PC-9 (cell line): ENCODE data around the gene ABTB2. TPM values are rescaled to one million over a fixed set of nuclear protein-coding genes. Genes with fewer than 3 reads are reported as not detected.

Experiments used
- BruUV-seq: library from RNA; stranded (reverse); fragments of 400-500 nt; replicated peaks from 2 replicates; lab custom pipeline; 2021; lab: Mats Ljungman, UMichigan
- CTCF ChIA-PET: fragments of 300-600 bp; sonication (Branson Sonifier 250); formaldehyde crosslinking; loops from one replicate; lab custom pipeline; 2022; ENCODE audit warnings: antibody characterized with exemption; lab: Charles Lee
- POLR2A ChIA-PET: fragments of 300-600 bp; sonication (Branson Sonifier 250); formaldehyde crosslinking; loops from one replicate; lab custom pipeline; 2022; ENCODE audit warnings: antibody characterized with exemption; ENCODE audit not compliant: unreplicated experiment; lab: Charles Lee
- DNase-seq, 2 experiments: peaks; one replicate each; pipeline versions ENCODE4 v3.0.0 to v3.0.0-alpha.2; 2015 to 2022; ENCODE audit warnings: mixed read lengths in 1 of 2
- H2AFZ ChIP-seq: fragments of 200-600 bp; sonication (generic); 2 replicates; pipeline ENCODE4 v1.8.1; 2017; ENCODE audit warnings: antibody characterized with exemption
- H3F3A ChIP-seq: fragments of 200-600 bp; sonication (generic); 2 replicates; pipeline ENCODE4 v1.8.1; 2017; ENCODE audit warnings: antibody characterized with exemption, mild to moderate bottlenecking, low read depth; ENCODE audit not compliant: insufficient read depth
- H3K27ac ChIP-seq: fragments of 200-600 bp; sonication (generic); 2 replicates; pipeline ENCODE4 v1.6.1; 2016; ENCODE audit warnings: mixed run types
- H3K27me3 ChIP-seq: fragments of 200-600 bp; sonication (generic); 2 replicates; pipeline ENCODE4 v1.6.1; 2016; ENCODE audit warnings: low read depth, mixed run types; ENCODE audit not compliant: insufficient read depth
- H3K36me3 ChIP-seq: fragments of 200-600 bp; sonication (generic); 2 replicates; pipeline ENCODE4 v1.6.1; 2016; ENCODE audit warnings: low read depth, mixed run types
- H3K4me1 ChIP-seq: fragments of 200-600 bp; sonication (generic); replicated peaks from 2 replicates; pipeline ENCODE4 v1.6.1; 2016; ENCODE audit warnings: mixed run types; ENCODE audit not compliant: insufficient read depth
- H3K4me2 ChIP-seq: fragments of 200-600 bp; sonication (generic); 2 replicates; pipeline ENCODE4 v1.6.1; 2017; ENCODE audit warnings: mixed run types
- H3K4me3 ChIP-seq: fragments of 200-600 bp; sonication (generic); 2 replicates; pipeline ENCODE4 v1.6.1; 2016; ENCODE audit warnings: mixed run types
- H3K79me2 ChIP-seq: fragments of 200-600 bp; sonication (generic); 2 replicates; pipeline ENCODE4 v1.6.1; 2017; ENCODE audit warnings: low read depth, mixed run types
- H3K9me2 ChIP-seq: fragments of 200-600 bp; sonication (generic); 2 replicates; pipeline ENCODE4 v1.8.1; 2017; ENCODE audit warnings: mild to moderate bottlenecking; ENCODE audit not compliant: insufficient read depth
- H3K9me3 ChIP-seq: fragments of 200-600 bp; sonication (generic); 2 replicates; pipeline ENCODE4 v1.8.1; 2016; ENCODE audit warnings: low read depth; ENCODE audit not compliant: insufficient read depth
- H4K20me1 ChIP-seq: fragments of 200-600 bp; sonication (generic); 2 replicates; pipeline ENCODE4 v1.8.1; 2017; ENCODE audit not compliant: insufficient read depth
- EZH2 ChIP-seq: fragments of 200-600 bp; sonication (generic); IDR thresholded peaks from 2 replicates; pipeline ENCODE4 v1.8.0; 2017; ENCODE audit warnings: antibody characterized with exemption, low read depth
- intact Hi-C: fragments of 100-400 bp; cut with micrococcal nuclease; formaldehyde crosslinking; loops from one replicate; pipeline ENCODE4 v1.10.0; 2022; ENCODE audit not compliant: unreplicated experiment
- total RNA-seq: library from RNA; stranded (reverse); gene quantifications from 2 replicates; pipeline ENCODE4 v1.2.3, GENCODE V29; 2021
- TF ChIP-seq, protein P1 (sequence below): fragments of 200-600 bp; sonication (generic); conservative IDR thresholded peaks from 2 replicates; pipeline ENCODE4 v1.6.1; 2017; ENCODE audit warnings: mixed run types, antibody characterized with exemption, mild to moderate bottlenecking, moderate library complexity

Gene ABTB2
- total RNA-seq, 1 experiment from 2014 or later, result 12.9 TPM

DNA sequence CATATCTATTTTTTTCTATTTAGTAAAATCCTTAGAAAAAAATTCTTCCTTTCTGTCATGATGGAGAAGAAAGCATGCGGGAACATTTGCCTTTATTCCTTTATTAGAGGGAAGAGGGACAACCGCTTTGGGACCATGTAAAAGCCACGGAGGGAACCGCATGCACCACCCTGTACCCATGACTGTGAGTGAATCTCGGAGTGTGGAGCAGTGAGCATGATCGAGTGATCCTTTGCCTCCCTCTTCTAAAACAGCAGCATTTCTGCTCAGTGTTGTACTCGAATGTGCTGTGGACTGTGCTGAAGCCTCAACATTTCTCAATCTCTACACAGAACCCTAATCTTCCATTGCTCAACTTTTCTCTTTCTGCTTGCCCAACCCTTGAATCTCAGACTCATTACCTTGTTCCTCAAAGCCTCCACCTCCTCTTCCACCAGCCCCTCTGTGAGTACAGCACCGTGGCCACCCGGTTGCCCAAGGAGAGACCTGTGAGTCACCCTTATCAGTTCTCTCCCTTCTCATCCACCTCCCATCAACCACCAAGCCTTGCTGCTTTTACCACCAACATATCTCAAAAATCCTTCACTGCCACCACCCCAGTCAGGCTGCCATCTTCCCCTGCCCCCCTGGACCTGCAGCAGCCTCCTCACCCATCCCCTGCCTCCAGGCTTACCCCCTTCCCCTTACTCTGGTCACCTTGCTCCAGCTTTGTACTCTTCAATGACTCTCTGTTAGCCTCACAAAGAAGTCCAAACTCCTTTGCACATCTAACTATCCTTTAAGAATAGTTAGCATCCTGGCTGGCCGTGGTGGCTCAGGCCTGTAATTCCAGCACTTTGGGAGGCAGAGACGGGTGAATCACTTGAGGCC is 149.3 kb downstream of the ABTB2 start:
- Histone ChIP-seq H3K36me3 (0 out of 2 replicates have a peak, but pooled peaks cover under 1% of the 10 kb centered on the region), H3K4me1 (peaks cover 62% of the 10 kb centered on the region), H3K27me3 (no peaks in the 10 kb centered on the region), H3K4me2 (peak overlapping the region; percentile 60), H4K20me1 (no peaks in the 10 kb centered on the region), H3K27ac (peak overlapping the region; percentile 63), H3F3A (peaks cover 60% of the 10 kb centered on the region), H3K4me3 (no peak overlapping the region), H3K9me2 (no peaks in the 10 kb centered on the region), H3K79me2 (peaks cover 76% of the 10 kb centered on the region), H3K9me3 (no peaks in the 10 kb centered on the region), H2AFZ (no peak overlapping the region)
- CTCF ChIA-PET, result interaction anchor here (0.6 kb wide), 1 partner anchor 40 kb away, joined by 6 read pairs; no protein-coding TSS in a partner anchor
- POLR2A ChIA-PET, result no interaction called here
- TF ChIP-seq, protein P1, sequence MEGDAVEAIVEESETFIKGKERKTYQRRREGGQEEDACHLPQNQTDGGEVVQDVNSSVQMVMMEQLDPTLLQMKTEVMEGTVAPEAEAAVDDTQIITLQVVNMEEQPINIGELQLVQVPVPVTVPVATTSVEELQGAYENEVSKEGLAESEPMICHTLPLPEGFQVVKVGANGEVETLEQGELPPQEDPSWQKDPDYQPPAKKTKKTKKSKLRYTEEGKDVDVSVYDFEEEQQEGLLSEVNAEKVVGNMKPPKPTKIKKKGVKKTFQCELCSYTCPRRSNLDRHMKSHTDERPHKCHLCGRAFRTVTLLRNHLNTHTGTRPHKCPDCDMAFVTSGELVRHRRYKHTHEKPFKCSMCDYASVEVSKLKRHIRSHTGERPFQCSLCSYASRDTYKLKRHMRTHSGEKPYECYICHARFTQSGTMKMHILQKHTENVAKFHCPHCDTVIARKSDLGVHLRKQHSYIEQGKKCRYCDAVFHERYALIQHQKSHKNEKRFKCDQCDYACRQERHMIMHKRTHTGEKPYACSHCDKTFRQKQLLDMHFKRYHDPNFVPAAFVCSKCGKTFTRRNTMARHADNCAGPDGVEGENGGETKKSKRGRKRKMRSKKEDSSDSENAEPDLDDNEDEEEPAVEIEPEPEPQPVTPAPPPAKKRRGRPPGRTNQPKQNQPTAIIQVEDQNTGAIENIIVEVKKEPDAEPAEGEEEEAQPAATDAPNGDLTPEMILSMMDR, result no peak
- no peak for TF ChIP-seq EZH2
- BruUV-seq, result no TSS peak
- intact Hi-C loops, result loop anchor here (5.0 kb wide), 1 partner anchor 54 kb away; no protein-coding TSS in a partner anchor
- peak; percentile 62 to 94 for DNase-seq

DNA sequence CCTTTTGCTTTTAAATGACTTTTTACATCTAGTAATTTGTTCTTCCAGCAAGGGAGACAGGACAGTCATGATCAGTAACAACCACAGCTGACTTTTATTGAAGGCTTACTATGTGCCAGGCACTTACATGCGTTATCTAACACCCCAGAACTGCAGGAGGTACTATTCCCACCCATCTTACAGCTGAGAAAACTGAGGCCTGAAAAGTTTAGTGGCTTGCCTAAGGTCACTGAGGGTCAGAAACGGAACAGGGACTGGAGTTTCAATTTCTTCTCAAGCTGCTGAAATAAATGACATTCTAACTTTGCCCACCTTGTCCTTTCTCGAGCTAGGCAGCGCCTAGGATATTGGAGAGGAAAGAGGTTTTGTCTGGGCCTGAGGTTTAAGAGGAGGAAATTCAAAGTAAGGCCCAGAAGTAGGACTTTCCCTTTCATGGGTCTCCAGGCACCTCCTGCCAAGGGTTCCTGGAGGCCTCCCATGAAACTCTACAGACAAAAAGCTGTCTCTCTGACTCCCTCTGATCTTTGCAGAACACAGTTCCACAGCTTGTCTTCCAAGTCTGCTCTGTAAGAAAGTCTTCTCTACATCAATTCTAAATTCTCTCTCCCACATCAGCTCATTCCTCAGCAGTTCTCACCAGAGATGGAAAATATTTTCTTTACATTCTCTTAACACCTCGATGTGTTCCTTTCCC is 150.2 kb downstream of the ABTB2 start:
- Histone ChIP-seq H2AFZ (no peak overlapping the region), H3K27me3 (no peaks in the 10 kb centered on the region), H3K4me1 (peaks cover 61% of the 10 kb centered on the region), H3K4me3 (no peak overlapping the region), H3K9me3 (no peaks in the 10 kb centered on the region), H4K20me1 (no peaks in the 10 kb centered on the region), H3K9me2 (no peaks in the 10 kb centered on the region), H3K79me2 (peaks cover 76% of the 10 kb centered on the region), H3K27ac (peak overlapping the region; percentile 63), H3K4me2 (peak overlapping the region; percentile 60; the same call in 1 of the 2 replicates), H3K36me3 (peaks cover 9% of the 10 kb centered on the region), H3F3A (peaks cover 56% of the 10 kb centered on the region)
- DNase-seq, result no peak
- intact Hi-C loops, result loop anchor here (5.0 kb wide), 1 partner anchor 55 kb away; no protein-coding TSS in a partner anchor
- CTCF ChIA-PET, result no interaction called here
- no TSS peak for BruUV-seq
- TF ChIP-seq, protein P1, result no peak
- TF ChIP-seq EZH2, result no peak
- POLR2A ChIA-PET, result interaction anchor here (0.6 kb wide), 1 partner anchor 399 kb away, joined by 7 read pairs; no protein-coding TSS in a partner anchor
